SIG-M5 treated with dmso at 0.1 percent for 504 hours (cell line): ENCODE results near the gene CERCAM.

Source experiments
- DNase-seq: peaks from one replicate; lab custom pipeline; 2025; ENCODE audit not compliant: unreplicated experiment; lab: John Stamatoyannopoulos, UW

The CERCAM gene

GRCh38 chr9:128420651-128421481, at the start of gene CERCAM:
CERCAM (plus strand) TSS chr9:128420857; CDS start chr9:128420878, 21 bp downstream.
- peak; percentile 47 for DNase-seq

- DNase-seq, result no peak
These were observed 49.0 kb upstream of the CERCAM start for GRCh38 chr9:128371630-128372117.

GRCh38 chr9:128372188-128372641, 48.4 kb upstream of the CERCAM start:
- no peak for DNase-seq

- no peak for DNase-seq
These were observed 47.9 kb upstream of the CERCAM start for GRCh38 chr9:128372784-128373183.

DNA sequence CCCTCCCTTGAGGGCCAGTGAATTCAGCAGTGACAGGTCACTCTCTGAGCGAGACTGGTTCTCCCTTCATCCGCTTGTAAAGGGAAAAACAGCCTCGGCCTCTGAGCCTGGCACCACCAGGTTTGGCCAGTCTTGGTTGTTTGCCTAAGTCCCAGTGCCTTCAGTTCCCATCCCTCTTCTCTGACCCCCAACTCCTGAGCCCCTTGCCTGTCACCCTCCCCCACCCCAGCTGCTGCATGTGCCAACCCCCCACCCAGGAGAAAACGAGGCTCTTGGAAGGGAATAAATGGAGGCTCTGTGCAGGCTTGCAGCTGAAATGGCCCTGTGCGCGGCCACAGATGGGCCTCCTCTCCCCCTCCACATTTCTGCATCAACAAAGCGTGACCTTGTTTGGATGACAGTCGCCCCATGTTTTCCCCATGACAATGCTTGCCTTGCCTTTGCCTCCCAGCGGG, 46.4 kb upstream of the CERCAM start:
- DNase-seq, result no peak

GRCh38 chr9:128375865-128376264, 44.8 kb upstream of the CERCAM start:
- no peak for DNase-seq

GRCh38 chr9:128382261-128382660, 38.4 kb upstream of the CERCAM start:
- no peak for DNase-seq

- DNase-seq, result no peak
These were observed 37.5 kb upstream of the CERCAM start for GRCh38 chr9:128383007-128383753.

- DNase-seq, result no peak
These were observed 36.9 kb upstream of the CERCAM start for GRCh38 chr9:128383791-128384190.

DNA sequence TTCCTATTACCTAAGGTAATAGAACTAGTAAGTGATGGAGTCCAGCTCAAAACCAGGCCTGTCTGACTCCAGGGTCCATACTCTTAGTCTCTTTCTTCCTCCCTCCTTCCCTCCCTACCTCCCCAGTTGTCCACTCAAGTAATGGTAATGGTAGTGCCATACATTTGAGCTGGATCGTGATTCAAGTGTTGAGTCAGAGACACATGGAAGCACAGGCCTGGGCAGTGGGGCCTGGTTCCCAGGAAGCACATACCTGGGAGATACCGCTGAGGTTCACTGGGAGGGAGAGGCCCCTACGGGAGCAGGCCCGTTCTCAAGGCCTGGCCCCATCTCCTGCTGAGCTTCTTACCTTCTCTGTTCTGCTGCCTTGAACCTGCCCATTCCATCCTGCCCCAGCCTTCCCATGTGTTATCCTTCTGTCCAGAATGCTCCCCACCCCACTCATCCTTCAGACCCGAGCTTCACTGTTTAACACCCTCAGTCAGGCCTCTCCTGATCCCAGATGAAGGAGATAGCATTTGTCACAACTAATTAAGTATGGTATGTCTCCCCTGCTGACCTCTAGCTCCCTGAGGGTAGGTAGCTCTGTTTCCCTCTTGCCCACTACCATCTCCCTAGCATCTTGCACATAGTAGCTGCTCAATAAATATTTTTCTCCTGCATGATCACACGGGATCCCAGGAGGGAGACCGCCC, 35.7 kb upstream of the CERCAM start:
- DNase-seq, result no peak

DNA sequence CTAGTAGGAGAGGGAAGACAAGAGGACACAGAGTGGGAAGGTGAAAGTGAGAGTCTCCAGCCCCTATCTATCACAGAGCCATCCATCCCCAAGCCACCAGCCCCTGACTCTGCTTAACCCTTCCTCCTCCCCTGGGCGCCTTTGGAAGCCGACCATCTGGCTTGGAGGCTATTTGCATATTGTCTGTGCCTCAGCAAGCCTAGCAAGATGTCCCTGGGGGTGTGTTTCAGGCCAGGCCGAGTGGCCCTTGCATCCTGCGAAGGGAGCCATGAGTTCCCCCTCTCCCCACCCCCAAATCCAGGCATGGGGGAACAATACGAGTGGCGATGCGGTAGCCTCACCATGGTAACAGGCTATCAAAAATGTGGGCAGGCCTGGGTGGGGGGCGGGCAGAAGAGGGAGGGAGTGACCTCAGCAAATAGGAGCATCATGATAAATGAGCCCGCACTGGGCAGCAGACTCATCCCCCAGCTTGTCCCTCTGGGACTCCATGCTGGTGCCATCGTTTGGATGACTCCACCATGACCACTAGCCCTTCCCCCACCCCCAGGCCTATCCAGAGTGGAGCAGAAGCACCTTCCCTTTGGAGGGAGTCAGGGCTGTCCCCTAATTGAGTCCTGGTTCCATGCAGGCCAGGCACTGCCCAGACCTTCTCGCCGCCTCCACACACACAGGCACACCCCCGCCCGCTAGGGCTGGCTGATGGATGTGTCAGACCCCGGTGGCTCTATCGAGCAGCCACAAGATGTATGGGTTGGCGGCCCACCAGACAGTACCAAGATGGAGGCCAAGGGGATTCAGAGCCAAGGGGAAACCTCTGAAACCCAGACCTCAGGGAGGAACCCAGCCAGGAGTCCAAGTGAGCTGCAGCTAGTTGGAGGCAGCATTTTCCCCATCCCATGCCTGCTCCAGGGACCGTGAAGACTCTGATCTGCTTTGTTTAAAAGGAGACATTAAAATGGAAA, 34.9 kb upstream of the CERCAM start:
- no peak for DNase-seq

- DNase-seq, result no peak
These were observed 32.5 kb upstream of the CERCAM start for GRCh38 chr9:128388150-128388549.

GRCh38 chr9:128389395-128390149, 31.1 kb upstream of the CERCAM start:
- DNase-seq, result no peak

GRCh38 chr9:128390150-128390812, 30.4 kb upstream of the CERCAM start:
- no peak for DNase-seq

GRCh38 chr9:128390813-128391711, 29.6 kb upstream of the CERCAM start:
- no peak for DNase-seq

DNA sequence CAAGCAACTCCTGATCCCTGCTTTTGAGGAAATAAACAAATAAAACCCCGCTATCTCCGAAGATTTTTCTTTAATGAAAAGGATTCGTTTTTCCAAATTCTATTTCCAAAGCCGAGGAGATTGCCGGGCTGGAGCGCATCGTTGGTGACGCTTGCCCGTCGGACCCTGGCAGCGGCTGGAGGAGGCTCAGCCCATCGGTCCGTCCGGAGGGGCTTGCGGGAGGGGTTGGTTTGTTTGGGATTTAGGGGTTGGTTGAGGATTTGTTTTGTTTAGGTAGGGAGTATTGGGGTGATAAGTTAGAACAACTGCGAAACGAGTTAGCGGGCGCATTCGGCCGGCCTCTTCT, 28.7 kb upstream of the CERCAM start:
- DNase-seq, result no peak

DNA sequence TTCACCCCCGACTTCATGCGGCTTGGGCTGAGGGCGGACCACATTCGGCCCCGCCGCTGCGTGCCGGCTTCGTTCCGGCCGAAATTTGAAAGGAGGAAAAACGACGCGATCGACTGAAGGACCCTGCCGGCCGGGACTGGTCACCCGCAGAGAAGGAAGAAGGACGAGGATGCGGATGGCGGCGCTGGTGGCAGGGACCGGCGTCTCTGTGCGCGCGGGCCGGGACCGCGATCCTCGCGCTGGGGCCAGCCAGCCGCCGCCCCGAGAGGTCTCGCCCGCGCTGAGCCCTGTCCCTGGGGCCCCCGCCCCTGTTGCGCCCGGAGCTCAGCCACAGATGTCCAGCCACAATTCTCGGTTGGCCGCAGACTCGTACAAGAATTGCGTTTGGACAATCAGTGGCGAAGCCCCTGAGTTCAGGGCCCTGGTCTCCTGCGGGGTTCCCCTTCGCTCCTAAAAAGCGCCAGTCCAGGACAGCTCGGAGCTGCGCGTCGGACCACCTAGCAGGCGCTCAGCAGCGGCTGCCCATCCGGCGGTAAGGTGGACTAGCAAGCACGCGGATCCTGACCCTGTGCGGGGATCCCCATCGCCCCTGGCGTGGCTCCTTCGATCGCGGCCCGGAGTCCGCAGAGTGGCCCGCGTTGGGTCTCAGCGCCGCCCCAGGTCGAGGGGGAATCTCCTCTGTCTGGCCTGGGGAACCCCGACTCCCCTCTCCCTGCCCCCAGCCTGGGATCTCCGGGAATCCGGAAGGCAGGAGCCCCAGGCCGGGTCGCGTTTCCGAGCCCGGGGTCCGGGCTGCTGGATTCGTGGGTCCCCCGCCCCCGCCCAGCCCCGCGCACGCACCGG, 28.1 kb upstream of the CERCAM start:
- no peak for DNase-seq
